ENCODE data around the gene SLC49A3. TPM values are rescaled to one million over a fixed set of nuclear protein-coding genes. Genes with fewer than 3 reads are reported as not detected.

Gene SLC49A3
- total and polyA plus RNA-seq, 10 of the 15 experiments (the other 5 are each of a cell fraction or from before 2014, with no cell fraction given), result 0.09 to 0.85 (median 0.18) TPM; not detected in 4

- no peak overlapping the region for H3K27ac ChIP-seq (ENCODE audit: control insufficient read depth, insufficient read depth)
- DNase-seq (ENCODE audit: low read depth, low spot score) (no peak), ATAC-seq (peak; percentile 34), FAIRE-seq (no peak)
- POLR2A ChIA-PET, result interaction anchor here (1.2 to 1.8 kb wide), 2 partner anchors 10 to 19 kb away, joined by 3 to 5 read pairs; no protein-coding TSS in a partner anchor
- peak overlapping the region; percentile 62 for H3K9ac ChIP-seq (ENCODE audit: control insufficient read depth, insufficient read depth, low read length)
- H3K4me3 ChIP-seq, result peak overlapping the region; percentile 47
- no peaks in the 10 kb centered on the region for H3K9me3 ChIP-seq (replicated peaks; ENCODE audit: control insufficient read depth, insufficient read depth, low read length)
- intact Hi-C loops (cut with micrococcal nuclease; ENCODE audit: unreplicated experiment), result no loop called here
- peaks cover 2% of the 10 kb centered on the region for H3K79me2 ChIP-seq (ENCODE audit: control insufficient read depth, insufficient read depth, low read length)
- no peaks in the 10 kb centered on the region for H3K27me3 ChIP-seq (replicated peaks in 1 of 2; ENCODE audit: control insufficient read depth in 2 of 2, insufficient read depth in 2 of 2, low read length in 1 of 2)
- in situ Hi-C loops (cut with MboI), result no loop called here
- WGBS (ENCODE audit: insufficient coverage, insufficient replicate concordance, low lambda C conversion rate, missing lambda C conversion rate), result 2% methylated on average over 17 of the region's 17 CpGs
- no peaks in the 10 kb centered on the region for H3K36me3 ChIP-seq (ENCODE audit: control insufficient read depth in 2 of 2, insufficient read depth in 2 of 2, low read length in 1 of 2)
- BruUV-seq (replicated peaks), result no TSS peak
- CTCF ChIA-PET, result no interaction called here
- H4K20me1 ChIP-seq (ENCODE audit: control insufficient read depth, insufficient read depth), result no peaks in the 10 kb centered on the region
- SMC1A ChIA-PET (ENCODE audit: uncharacterized antibody, unreplicated experiment), result interaction anchor here (1.1 kb wide), 1 partner anchor 74 kb away, joined by 3 read pairs; no protein-coding TSS in a partner anchor
- H3K4me2 ChIP-seq (ENCODE audit: control insufficient read depth, insufficient read depth), result peak overlapping the region; percentile 89
- H3K4me1 ChIP-seq (ENCODE audit: control insufficient read depth, insufficient read depth, low read length), result peaks cover 31% of the 10 kb centered on the region
- H2AFZ ChIP-seq (ENCODE audit: control insufficient read depth, low read depth, low read length), result peak overlapping the region; percentile 65
- RAD21 ChIA-PET (ENCODE audit: unreplicated experiment), result no interaction called here
- TF ChIP-seq ATF7 (IDR thresholded peaks at IDR 0.05; ENCODE audit: low read depth) (peak; percentile 46), SKIL (IDR thresholded peaks at IDR 0.05; ENCODE audit: low read depth, poor library complexity, severe bottlenecking) (no peak), PAX5 (IDR thresholded peaks at IDR 0.05; ENCODE audit: borderline replicate concordance, low read depth, low read length) (no peak), FOXK2 (IDR thresholded peaks at IDR 0.05) (no peak), DPF2 (IDR thresholded peaks at IDR 0.05) (0 out of 2 replicates have a peak, but pooled peaks have one; percentile 38), SPI1 (IDR thresholded peaks at IDR 0.05; ENCODE audit: borderline replicate concordance, insufficient read depth, low read depth, low read length) (no peak), CHD2 (IDR thresholded peaks at IDR 0.05; ENCODE audit: borderline replicate concordance, low read depth, low read length) (0 out of 2 replicates have a peak, but pooled peaks have one; percentile 34), IKZF1 (conservative IDR thresholded peaks at IDR 0.05) (peak; percentile 22; the same call in 1 of the 2 replicates), E4F1 (IDR thresholded peaks at IDR 0.05; ENCODE audit: borderline replicate concordance, partially characterized antibody) (no peak), POLR2AphosphoS2 (IDR thresholded peaks at IDR 0.05; ENCODE audit: low read depth, low read length) (no peak), PBX3 (IDR thresholded peaks at IDR 0.05; ENCODE audit: insufficient replicate concordance, low read depth, low read length) (no peak), JUND (IDR thresholded peaks at IDR 0.05; ENCODE audit: low read depth, low read length) (0 out of 2 replicates have a peak, but pooled peaks have one; percentile 20), ZBTB4 (CRISPR knock-in tag; IDR thresholded peaks at IDR 0.05) (no peak), POLR2AphosphoS5 (IDR thresholded peaks at IDR 0.05; ENCODE audit: low read length) (no peak)
Measured at GRCh38 chr4:680551-680927, 8.4 kb downstream of the SLC49A3 start.

Measured in GM12878 (cell line).